Measurements from ENCODE around the gene GPR52.

DNA sequence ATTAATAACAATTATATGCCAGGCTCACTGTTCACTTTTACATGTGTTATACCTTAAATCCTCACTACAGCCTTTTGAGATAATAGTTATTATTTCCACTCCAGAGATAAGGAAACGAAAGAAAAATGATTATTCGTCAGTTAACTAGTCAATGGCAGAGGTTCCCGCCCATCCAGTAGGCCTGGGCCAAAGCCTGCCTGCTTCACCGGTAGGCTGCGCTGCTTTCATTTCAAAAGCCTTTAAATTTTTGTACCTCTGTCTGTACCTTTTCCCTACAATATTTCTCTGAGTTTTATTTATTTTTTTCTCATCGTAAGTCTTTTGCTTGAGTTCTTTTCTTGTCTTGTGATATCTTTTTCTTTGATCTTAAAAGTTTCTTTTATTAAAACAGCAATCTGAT lies 3.6 kb downstream of the GPR52 start:
- TF ChIP-seq SMC3 (IDR thresholded peaks at IDR 0.05; ENCODE audit: low read depth, low read length) (no peak), MAFK (IDR thresholded peaks at IDR 0.05; ENCODE audit: low read depth, low read length) (no peak), CTCF (conservative IDR thresholded peaks at IDR 0.05; ENCODE audit: low read depth, low read length) (no peak), CEBPB (IDR thresholded peaks at IDR 0.05; ENCODE audit: low read depth, low read length) (no peak), MXI1 (IDR thresholded peaks at IDR 0.05; ENCODE audit: borderline replicate concordance, low read depth, low read length) (no peak), ELK1 (IDR thresholded peaks at IDR 0.05; ENCODE audit: borderline replicate concordance, low read depth, low read length) (no peak), POLR2A (IDR thresholded peaks at IDR 0.05; ENCODE audit: low read depth, low read length) (no peak), NFE2L2 (IDR thresholded peaks at IDR 0.05; ENCODE audit: low read depth, low read length) (no peak), CHD1 (IDR thresholded peaks at IDR 0.05; ENCODE audit: low read depth, low read length) (no peak), RAD21 (IDR thresholded peaks at IDR 0.05; ENCODE audit: low read length) (no peak), FOS (IDR thresholded peaks at IDR 0.05; ENCODE audit: low read depth, low read length) (no peak), BHLHE40 (IDR thresholded peaks at IDR 0.05; ENCODE audit: low read depth, low read length) (no peak), MAZ (IDR thresholded peaks at IDR 0.05; ENCODE audit: borderline replicate concordance, low read depth, low read length) (no peak)
- TF ChIP-seq, protein P1, sequence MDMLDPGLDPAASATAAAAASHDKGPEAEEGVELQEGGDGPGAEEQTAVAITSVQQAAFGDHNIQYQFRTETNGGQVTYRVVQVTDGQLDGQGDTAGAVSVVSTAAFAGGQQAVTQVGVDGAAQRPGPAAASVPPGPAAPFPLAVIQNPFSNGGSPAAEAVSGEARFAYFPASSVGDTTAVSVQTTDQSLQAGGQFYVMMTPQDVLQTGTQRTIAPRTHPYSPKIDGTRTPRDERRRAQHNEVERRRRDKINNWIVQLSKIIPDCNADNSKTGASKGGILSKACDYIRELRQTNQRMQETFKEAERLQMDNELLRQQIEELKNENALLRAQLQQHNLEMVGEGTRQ (IDR thresholded peaks at IDR 0.05; ENCODE audit: low read depth, low read length) = no peak

Measured in IMR-90 (cell line).